Measurements from ENCODE around the gene DACT1.

DNA sequence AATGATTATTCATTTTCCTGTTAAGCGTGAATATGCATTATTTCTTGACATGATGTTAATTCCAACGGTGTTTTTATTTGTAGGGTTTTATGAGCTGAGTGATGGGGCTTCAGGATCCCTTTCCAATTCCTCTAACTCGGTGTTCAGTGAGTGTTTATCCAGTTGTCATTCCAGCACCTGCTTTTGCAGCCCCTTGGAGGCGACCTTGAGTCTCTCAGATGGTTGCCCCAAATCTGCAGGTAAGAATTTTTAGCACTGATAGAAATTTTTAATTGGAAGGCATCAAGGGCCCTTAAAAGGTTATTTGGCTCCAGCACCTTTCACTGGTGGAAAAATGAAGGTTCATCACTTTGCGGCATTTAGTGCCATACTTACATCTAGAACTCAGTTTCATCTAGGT is 3.7 kb downstream of the DACT1 start:
- TF ChIP-seq, protein P1, sequence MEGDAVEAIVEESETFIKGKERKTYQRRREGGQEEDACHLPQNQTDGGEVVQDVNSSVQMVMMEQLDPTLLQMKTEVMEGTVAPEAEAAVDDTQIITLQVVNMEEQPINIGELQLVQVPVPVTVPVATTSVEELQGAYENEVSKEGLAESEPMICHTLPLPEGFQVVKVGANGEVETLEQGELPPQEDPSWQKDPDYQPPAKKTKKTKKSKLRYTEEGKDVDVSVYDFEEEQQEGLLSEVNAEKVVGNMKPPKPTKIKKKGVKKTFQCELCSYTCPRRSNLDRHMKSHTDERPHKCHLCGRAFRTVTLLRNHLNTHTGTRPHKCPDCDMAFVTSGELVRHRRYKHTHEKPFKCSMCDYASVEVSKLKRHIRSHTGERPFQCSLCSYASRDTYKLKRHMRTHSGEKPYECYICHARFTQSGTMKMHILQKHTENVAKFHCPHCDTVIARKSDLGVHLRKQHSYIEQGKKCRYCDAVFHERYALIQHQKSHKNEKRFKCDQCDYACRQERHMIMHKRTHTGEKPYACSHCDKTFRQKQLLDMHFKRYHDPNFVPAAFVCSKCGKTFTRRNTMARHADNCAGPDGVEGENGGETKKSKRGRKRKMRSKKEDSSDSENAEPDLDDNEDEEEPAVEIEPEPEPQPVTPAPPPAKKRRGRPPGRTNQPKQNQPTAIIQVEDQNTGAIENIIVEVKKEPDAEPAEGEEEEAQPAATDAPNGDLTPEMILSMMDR (IDR thresholded peaks at IDR 0.05): no peak
- TF ChIP-seq EP300 (IDR thresholded peaks at IDR 0.05) (no peak), POLR2AphosphoS5 (IDR thresholded peaks at IDR 0.05) (no peak)
